Neuronal stem cell (in vitro differentiated cells): Measurements from ENCODE around the gene HS2ST1.

Experiments used
- DNase-seq: peaks from one replicate; pipeline ENCODE4 v3.0.0-alpha.2; 2013; ENCODE audit warnings: low spot score
- H2AFZ ChIP-seq: one replicate; pipeline ENCODE4 v1.6.1; 2013; ENCODE audit warnings: mild to moderate bottlenecking, low read length, inconsistent platforms
- H2AK5ac ChIP-seq: 2 replicates; pipeline ENCODE4 v1.6.1; 2013; ENCODE audit warnings: low read depth, mild to moderate bottlenecking, inconsistent platforms, low read length, moderate library complexity, mixed read lengths
- H2BK120ac ChIP-seq: 2 replicates; pipeline ENCODE4 v1.6.1; 2013; ENCODE audit warnings: low read depth, mild to moderate bottlenecking, inconsistent platforms, low read length, moderate library complexity, mixed read lengths
- H2BK12ac ChIP-seq: one replicate; pipeline ENCODE4 v1.6.1; 2013; ENCODE audit warnings: low read length, inconsistent platforms
- H2BK15ac ChIP-seq: 2 replicates; pipeline ENCODE4 v1.6.1; 2013; ENCODE audit warnings: mild to moderate bottlenecking, low read length, inconsistent platforms, mixed read lengths
- H2BK5ac ChIP-seq: one replicate; pipeline ENCODE4 v1.6.1; 2013; ENCODE audit warnings: inconsistent platforms, mild to moderate bottlenecking, low read length, moderate library complexity
- H3K14ac ChIP-seq: one replicate; pipeline ENCODE4 v1.6.1; 2013; ENCODE audit warnings: low read length, inconsistent platforms
- H3K18ac ChIP-seq: 2 replicates; pipeline ENCODE4 v1.6.1; 2013; ENCODE audit warnings: low read length, inconsistent platforms
- H3K23ac ChIP-seq: 2 replicates; pipeline ENCODE4 v1.6.1; 2013; ENCODE audit warnings: low read depth, mild to moderate bottlenecking, mixed read lengths, low read length, inconsistent platforms; ENCODE audit not compliant: poor library complexity
- H3K27ac ChIP-seq: replicated peaks from 3 replicates; pipeline ENCODE4 v1.5.1; 2013; ENCODE audit warnings: low read length, inconsistent platforms
- H3K27me3 ChIP-seq, 3 experiments: 2 replicates each; pipeline ENCODE4 v1.6.1; 2013; ENCODE audit warnings: low read length in 3 of 3, mild to moderate bottlenecking in 2 of 3, inconsistent platforms in 1 of 3, low read depth in 1 of 3, mixed read lengths in 1 of 3, moderate library complexity in 1 of 3; ENCODE audit not compliant: control insufficient read depth in 3 of 3, insufficient read depth in 3 of 3
- H3K36me3 ChIP-seq, 2 donors: replicated peaks in 1 of 2; 2 replicates each; pipeline ENCODE4 v1.6.1; 2013; ENCODE audit warnings: low read length in 2 of 2; ENCODE audit not compliant: control insufficient read depth in 2 of 2, insufficient read depth in 2 of 2
- H3K4ac ChIP-seq: 2 replicates; pipeline ENCODE4 v1.6.1; 2013; ENCODE audit warnings: inconsistent platforms, mild to moderate bottlenecking, low read length, moderate library complexity
- H3K4me1 ChIP-seq, 2 donors: 1 replicate in 1 of 2; 2 replicates in 1 of 2; pipeline ENCODE4 v1.6.1; 2013; ENCODE audit warnings: low read length in 2 of 2, low read depth in 1 of 2; ENCODE audit not compliant: control insufficient read depth in 2 of 2, insufficient read depth in 1 of 2
- H3K4me2 ChIP-seq: one replicate; pipeline ENCODE4 v1.6.1; 2013; ENCODE audit warnings: mild to moderate bottlenecking, low read length, inconsistent platforms; ENCODE audit not compliant: insufficient read depth, poor library complexity, severe bottlenecking
- H3K4me3 ChIP-seq, 2 donors: 2 replicates each; pipeline ENCODE4 v1.5.1; 2013; ENCODE audit warnings: low read length in 2 of 2, mild to moderate bottlenecking in 2 of 2, inconsistent platforms in 1 of 2, moderate library complexity in 1 of 2
- H3K79me1 ChIP-seq: one replicate; pipeline ENCODE4 v1.6.1; 2013; ENCODE audit warnings: low read depth, mild to moderate bottlenecking, inconsistent platforms, low read length, moderate library complexity
- H3K9ac ChIP-seq: one replicate; pipeline ENCODE4 v1.6.1; 2013; ENCODE audit warnings: mild to moderate bottlenecking, low read depth, low read length, inconsistent platforms; ENCODE audit not compliant: poor library complexity
- H3K9me3 ChIP-seq, 2 donors: replicated peaks in 1 of 2; 2 replicates each; pipeline versions ENCODE3 to v1.6.1; 2013; ENCODE audit warnings: low read length in 2 of 2, mild to moderate bottlenecking in 2 of 2, inconsistent platforms in 1 of 2, low read depth in 1 of 2, mixed read lengths in 1 of 2, moderate library complexity in 1 of 2; ENCODE audit not compliant: control insufficient read depth in 2 of 2, insufficient read depth in 1 of 2
- H4K8ac ChIP-seq: one replicate; pipeline ENCODE4 v1.6.1; 2013; ENCODE audit warnings: low read depth, mild to moderate bottlenecking, inconsistent platforms, low read length, moderate library complexity
- H4K91ac ChIP-seq: one replicate; pipeline ENCODE4 v1.6.1; 2013; ENCODE audit warnings: low read length, low read depth, mild to moderate bottlenecking, inconsistent platforms; ENCODE audit not compliant: poor library complexity
- WGBS, 2 donors: extraction: QIAGEN DNeasy Blood & Tissue Kit; methylation state at CpG; one replicate each; pipeline ENCODE4 v1.1.7; 2013; ENCODE audit warnings: missing lambda C conversion rate in 2 of 2, mixed read lengths in 1 of 2; ENCODE audit not compliant: insufficient read length in 2 of 2, insufficient replicate concordance in 1 of 2; ENCODE audit errors: extremely low coverage in 2 of 2; 5-methylcytosine and 5-hydroxymethylcytosine counted together

The HS2ST1 gene

GRCh38 chr1:86906419-86906818, 8.0 kb upstream of the HS2ST1 start:
- no peak overlapping the region for H3K14ac ChIP-seq
- no peaks in the 10 kb centered on the region for H3K27me3 ChIP-seq
- H2BK15ac ChIP-seq, result no peak overlapping the region
- WGBS, 2 donors, result no CpG with 5 or more reads among the region's 2 CpGs
- H3K9me3 ChIP-seq, result peaks cover 0 to 15% of the 10 kb centered on the region in 2 donors
- H4K8ac ChIP-seq, result no peak overlapping the region
- no peak overlapping the region for H2BK12ac ChIP-seq
- H3K23ac ChIP-seq, result no peak overlapping the region
- H2AK5ac ChIP-seq, result no peak overlapping the region
- no peak overlapping the region for H2BK120ac ChIP-seq
- no peaks in the 10 kb centered on the region for H3K4me1 ChIP-seq
- no peak overlapping the region for H3K27ac ChIP-seq
- no peak overlapping the region for H3K4me2 ChIP-seq
- H3K4me3 ChIP-seq, result no peak overlapping the region
- no peak overlapping the region for H4K91ac ChIP-seq
- H2AFZ ChIP-seq, result no peak overlapping the region
- no peak overlapping the region for H3K4ac ChIP-seq
- no peak overlapping the region for H2BK5ac ChIP-seq
- peaks cover 3 to 71% of the 10 kb centered on the region in 2 donors for H3K36me3 ChIP-seq
- peaks cover 2% of the 10 kb centered on the region for H3K79me1 ChIP-seq
- DNase-seq, result no peak
- H3K18ac ChIP-seq, result no peak overlapping the region
- no peak overlapping the region for H3K9ac ChIP-seq

GRCh38 chr1:86912281-86912900, 2.0 kb upstream of the HS2ST1 start:
- H3K4ac ChIP-seq, result no peak overlapping the region
- no peak overlapping the region for H2BK5ac ChIP-seq
- no peaks in the 10 kb centered on the region for H3K9me3 ChIP-seq
- peaks cover 4 to 8% of the 10 kb centered on the region in 2 donors for H3K4me1 ChIP-seq
- no peak overlapping the region for H4K91ac ChIP-seq
- peaks cover 1 to 40% of the 10 kb centered on the region in 2 donors for H3K36me3 ChIP-seq
- H3K4me3 ChIP-seq, result peak overlapping the region in 1 of 2 donors; percentile 78
- peaks cover 2% of the 10 kb centered on the region for H3K79me1 ChIP-seq
- H3K27me3 ChIP-seq, result no peaks in the 10 kb centered on the region
- H2BK15ac ChIP-seq, result no peak overlapping the region
- no CpG with 5 or more reads among the region's 6 CpGs for WGBS, 2 donors
- no peak overlapping the region for H2AK5ac ChIP-seq
- H3K14ac ChIP-seq, result no peak overlapping the region
- H3K27ac ChIP-seq, result no peak overlapping the region
- H2AFZ ChIP-seq, result no peak overlapping the region
- H2BK120ac ChIP-seq, result no peak overlapping the region
- H3K9ac ChIP-seq, result no peak overlapping the region
- no peak overlapping the region for H2BK12ac ChIP-seq
- DNase-seq, result no peak
- no peak overlapping the region for H4K8ac ChIP-seq
- no peak overlapping the region for H3K23ac ChIP-seq
- H3K18ac ChIP-seq, result no peak overlapping the region
- H3K4me2 ChIP-seq, result no peak overlapping the region

GRCh38 chr1:86913399-86913895, 988 bp upstream of the HS2ST1 start:
- Histone ChIP-seq H3K4me2 (peak overlapping the region; percentile 59), H3K79me1 (peaks cover 2% of the 10 kb centered on the region), H4K8ac (no peak overlapping the region), H3K4me1 (peaks cover 4 to 8% of the 10 kb centered on the region in 2 donors), H2BK12ac (no peak overlapping the region), H3K36me3 (peaks cover 1 to 30% of the 10 kb centered on the region in 2 donors), H3K4me3 (peak overlapping the region; percentile 78 to 88), H3K23ac (no peak overlapping the region), H3K27ac (peak overlapping the region; percentile 1), H3K14ac (no peak overlapping the region), H2BK15ac (no peak overlapping the region), H2AK5ac (no peak overlapping the region), H3K18ac (peak overlapping the region; percentile 82), H2BK120ac (no peak overlapping the region), H3K27me3 (no peaks in the 10 kb centered on the region), H3K9me3 (no peaks in the 10 kb centered on the region), H3K4ac (no peak overlapping the region), H4K91ac (no peak overlapping the region), H3K9ac (peak overlapping the region; percentile 85), H2BK5ac (no peak overlapping the region), H2AFZ (peak overlapping the region; percentile 77)
- no peak for DNase-seq
- no CpG with 5 or more reads among the region's 17 CpGs for WGBS, 2 donors

GRCh38 chr1:86913896-86914600, 387 bp upstream of the HS2ST1 start, which contains the start of gene SELENOF:
Gene SELENOF (minus strand): TSS chr1:86914126. CDS start chr1:86914111, 15 bp downstream.
- Histone ChIP-seq H3K4me1 (peaks cover 4 to 8% of the 10 kb centered on the region in 2 donors), H3K14ac (no peak within 1 kb of the TSS), H2BK15ac (no peak within 1 kb of the TSS), H2BK120ac (peak within 1 kb of the TSS; percentile 38), H3K4ac (no peak within 1 kb of the TSS), H3K4me2 (peak within 1 kb of the TSS; percentile 59), H3K27me3 (no peaks in the 10 kb centered on the region), H3K9ac (peak within 1 kb of the TSS; percentile 93), H3K36me3 (peaks cover 1 to 24% of the 10 kb centered on the region in 2 donors), H3K23ac (peak within 1 kb of the TSS; percentile 87), H4K91ac (no peak within 1 kb of the TSS), H2AK5ac (no peak within 1 kb of the TSS), H3K9me3 (no peaks in the 10 kb centered on the region), H2BK5ac (peak within 1 kb of the TSS; percentile 96), H3K18ac (peak within 1 kb of the TSS; percentile 91), H3K27ac (peak within 1 kb of the TSS; percentile 98), H2AFZ (peak within 1 kb of the TSS; percentile 88), H3K79me1 (peaks cover 2% of the 10 kb centered on the region), H3K4me3 (peak within 1 kb of the TSS; percentile 78 to 97), H4K8ac (no peak within 1 kb of the TSS), H2BK12ac (no peak within 1 kb of the TSS)
- peak; percentile 100 for DNase-seq
- no CpG with 5 or more reads among the region's 44 CpGs for WGBS, 2 donors
